KOPT-K1 (cell line): ENCODE measurements around the gene SVOPL.
"Not testable (repeated sequence)": the region's sequence is repeated elsewhere in the genome, so short reads cannot be mapped to it uniquely, and the experiment has no call there.

ENCODE experiments used
- H3K27ac ChIP-seq: fragments of 200-600 bp; sonication (generic); 2 replicates; pipeline ENCODE4 v1.5.1; 2016; ENCODE audit warnings: antibody characterized with exemption, mild to moderate bottlenecking, low read depth, low read length; ENCODE audit not compliant: poor library complexity, severe bottlenecking
- H3K36me3 ChIP-seq: fragments of 200-600 bp; sonication (generic); 2 replicates; pipeline ENCODE4 v1.5.1; 2017; ENCODE audit warnings: antibody characterized with exemption, mild to moderate bottlenecking, low read length, moderate library complexity; ENCODE audit not compliant: insufficient read depth
- H3K9me3 ChIP-seq: fragments of 200-600 bp; sonication (generic); 2 replicates; pipeline ENCODE4 v1.5.1; 2017; ENCODE audit warnings: antibody characterized with exemption, low read length, mild to moderate bottlenecking; ENCODE audit not compliant: insufficient read depth, poor library complexity, severe bottlenecking

Gene SVOPL

DNA sequence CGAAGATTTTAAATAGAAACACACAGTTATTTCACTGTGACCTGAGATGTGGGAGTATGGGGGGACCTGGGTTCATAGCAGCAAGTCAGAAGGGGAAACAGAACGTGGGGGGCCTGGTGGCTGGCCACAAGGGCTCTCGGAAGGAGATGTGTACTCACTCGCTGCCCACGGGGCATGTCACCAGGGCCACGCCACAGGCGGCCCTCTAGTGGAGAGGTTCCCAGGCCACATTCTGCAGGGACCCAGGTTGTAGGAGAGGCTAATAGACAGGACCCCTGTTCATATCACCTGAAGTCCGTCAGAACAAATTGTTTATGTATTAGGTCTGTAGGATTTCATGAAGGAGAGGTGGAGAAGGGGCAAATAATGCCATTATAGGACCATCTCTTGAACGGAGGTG lies 25.1 kb upstream of the SVOPL start:
- peaks cover 20% of the 10 kb centered on the region; the same call in 1 of the 2 replicates for H3K36me3 ChIP-seq
- H3K9me3 ChIP-seq, result no peaks in the 10 kb centered on the region
- H3K27ac ChIP-seq, result no peak overlapping the region

DNA sequence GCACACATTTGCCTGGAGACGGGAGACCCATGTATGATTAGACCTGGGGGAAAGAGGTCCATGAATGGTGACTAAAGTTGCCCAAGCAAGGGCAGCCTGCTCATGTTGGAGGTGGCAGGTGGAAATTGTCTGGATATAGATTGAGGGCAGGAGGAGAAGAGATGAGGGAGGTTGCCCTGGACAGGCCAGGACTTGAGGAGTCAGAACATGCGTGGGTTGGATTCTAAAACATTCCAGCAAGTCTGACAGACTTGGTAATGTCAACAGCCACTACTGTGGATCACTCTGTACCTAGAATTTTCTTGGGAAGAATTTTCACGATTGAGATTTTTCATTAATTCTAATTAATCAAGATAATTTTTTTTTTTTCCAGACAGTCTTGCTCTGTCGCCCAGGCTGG lies 19.1 kb upstream of the SVOPL start:
- Histone ChIP-seq H3K9me3 (no peaks in the 10 kb centered on the region), H3K27ac (no peak overlapping the region), H3K36me3 (no peaks in the 10 kb centered on the region)

GRCh38 chr7:138716889-138717288 lies 15.7 kb upstream of the SVOPL start:
- Histone ChIP-seq H3K9me3 (no peaks in the 10 kb centered on the region), H3K27ac (no peak overlapping the region)

GRCh38 chr7:138713191-138713590 lies 12.0 kb upstream of the SVOPL start:
- Histone ChIP-seq H3K27ac (no peak overlapping the region), H3K9me3 (no peaks in the 10 kb centered on the region), H3K36me3 (no peaks in the 10 kb centered on the region; the same call in 1 of the 2 replicates)

More at GRCh38 chr7:138716889-138717288, 15.7 kb upstream of the SVOPL start:
- no peaks in the 10 kb centered on the region; the same call in 1 of the 2 replicates for H3K36me3 ChIP-seq

- Histone ChIP-seq H3K9me3 (no peaks in the 10 kb centered on the region), H3K27ac (no peak overlapping the region), H3K36me3 (no peaks in the 10 kb centered on the region; the same call in 1 of the 2 replicates)
Observed at GRCh38 chr7:138712652-138713051, 11.5 kb upstream of the SVOPL start.

GRCh38 chr7:138710536-138711385 lies 9.6 kb upstream of the SVOPL start:
- Histone ChIP-seq H3K9me3 (no peaks in the 10 kb centered on the region), H3K27ac (no peak overlapping the region), H3K36me3 (no peaks in the 10 kb centered on the region; the same call in 1 of the 2 replicates)

GRCh38 chr7:138705167-138705566 lies 4.0 kb upstream of the SVOPL start:
- Histone ChIP-seq H3K36me3 (no peaks in the 10 kb centered on the region), H3K27ac (no peak overlapping the region)

GRCh38 chr7:138701537-138701923 lies 368 bp upstream of the SVOPL start:
- H3K36me3 ChIP-seq, result no peaks in the 10 kb centered on the region
- H3K27ac ChIP-seq, result no peak overlapping the region
- H3K9me3 ChIP-seq, result no peaks in the 10 kb centered on the region

More at GRCh38 chr7:138705167-138705566, 4.0 kb upstream of the SVOPL start:
- no peaks in the 10 kb centered on the region for H3K9me3 ChIP-seq

DNA sequence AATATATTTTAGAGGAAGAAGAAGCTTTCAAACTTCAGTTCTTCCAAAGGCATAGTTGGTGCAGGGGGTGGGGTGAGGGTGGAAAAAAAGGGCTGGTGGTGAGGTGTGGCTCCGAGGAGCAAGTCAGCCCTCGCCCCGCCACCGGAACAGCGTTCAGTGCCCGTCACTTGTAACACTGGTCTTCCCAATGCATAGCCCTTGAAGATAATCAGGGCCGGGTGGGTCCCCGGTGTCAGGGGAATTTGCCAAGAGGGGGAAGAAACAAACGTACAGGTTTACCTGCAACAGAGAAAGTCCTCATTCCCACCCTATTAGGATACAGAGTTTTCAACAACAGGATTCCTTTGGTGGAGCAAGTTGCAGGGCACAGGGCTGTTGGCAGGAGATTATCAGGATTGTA lies 1.5 kb downstream of the SVOPL start:
- Histone ChIP-seq H3K27ac (no peak overlapping the region), H3K36me3 (no peaks in the 10 kb centered on the region), H3K9me3 (no peaks in the 10 kb centered on the region)

GRCh38 chr7:138698281-138698680 lies 2.9 kb downstream of the SVOPL start:
- Histone ChIP-seq H3K36me3 (no peaks in the 10 kb centered on the region), H3K27ac (no peak overlapping the region)

GRCh38 chr7:138697535-138698182 lies 3.5 kb downstream of the SVOPL start:
- Histone ChIP-seq H3K9me3 (no peaks in the 10 kb centered on the region), H3K27ac (no peak overlapping the region), H3K36me3 (no peaks in the 10 kb centered on the region)

More at GRCh38 chr7:138698281-138698680, 2.9 kb downstream of the SVOPL start:
- no peaks in the 10 kb centered on the region for H3K9me3 ChIP-seq

DNA sequence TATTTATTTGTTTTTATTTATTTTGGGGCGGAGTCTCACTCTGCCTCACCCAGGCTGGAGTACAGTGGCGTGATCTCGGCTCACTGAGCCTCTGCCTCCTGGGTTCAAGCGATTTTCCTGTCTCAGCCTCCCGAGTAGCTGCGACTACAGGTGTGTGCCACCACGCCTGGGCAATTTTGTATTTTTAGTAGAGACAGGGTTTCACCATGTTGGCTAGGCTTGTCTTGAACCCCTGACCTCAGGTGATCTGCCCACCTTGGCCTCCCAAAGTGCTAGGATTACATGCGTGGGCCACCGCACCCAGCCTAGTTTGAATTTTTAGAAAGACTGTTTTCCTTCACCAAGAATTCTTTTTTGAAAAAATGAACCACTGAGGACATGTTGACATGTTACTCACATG lies 5.4 kb downstream of the SVOPL start:
- H3K9me3 ChIP-seq, H3K27ac ChIP-seq, H3K36me3 ChIP-seq: not testable (repeated sequence)

DNA sequence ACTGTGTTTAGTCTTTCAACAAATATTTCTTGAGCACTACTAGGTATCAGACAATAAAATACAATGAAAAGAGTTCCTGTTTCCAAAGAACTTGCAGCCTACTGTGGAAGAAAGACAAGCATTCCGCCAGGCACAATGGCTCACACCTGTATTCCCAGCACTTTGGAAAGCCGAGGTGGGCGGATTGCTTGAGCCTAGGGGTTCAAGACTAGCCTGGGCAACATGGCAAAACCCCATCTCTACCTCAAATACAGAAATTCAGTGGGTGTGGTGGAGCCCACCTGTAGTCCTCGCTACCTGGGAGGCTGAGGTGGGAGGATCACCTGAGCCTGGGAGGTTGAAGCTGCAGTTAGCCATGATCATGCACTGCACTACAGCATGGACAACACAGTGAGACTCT lies 6.1 kb downstream of the SVOPL start:
- Histone ChIP-seq H3K36me3 (no peaks in the 10 kb centered on the region), H3K9me3 (no peaks in the 10 kb centered on the region), H3K27ac (no peak overlapping the region)

GRCh38 chr7:138691178-138691577 lies 10.0 kb downstream of the SVOPL start:
- Histone ChIP-seq H3K27ac (no peak overlapping the region), H3K9me3 (peaks cover 6% of the 10 kb centered on the region), H3K36me3 (no peaks in the 10 kb centered on the region)

DNA sequence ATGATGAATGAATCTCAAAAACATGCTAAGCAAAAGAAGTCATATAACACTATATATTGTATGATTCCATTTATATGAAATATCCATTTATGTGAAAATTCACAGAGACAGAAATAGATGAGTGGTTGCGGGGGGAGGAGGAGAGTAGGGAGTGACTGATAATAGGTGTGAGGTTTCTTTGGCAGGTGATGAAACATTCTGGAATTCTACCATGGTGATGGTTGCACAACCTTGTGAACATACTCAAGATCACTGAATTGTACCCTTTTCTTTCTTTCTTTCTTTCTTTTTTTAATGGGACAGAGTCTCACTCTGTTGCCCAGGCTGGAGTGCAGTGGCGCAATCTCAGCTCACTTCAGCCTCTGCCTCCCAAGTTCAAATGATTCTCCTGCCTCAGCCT lies 10.7 kb downstream of the SVOPL start:
- H3K9me3 ChIP-seq, result peaks cover 6% of the 10 kb centered on the region
- no peak overlapping the region for H3K27ac ChIP-seq
- H3K36me3 ChIP-seq, result no peaks in the 10 kb centered on the region
